Globus pallidus (tissue), 1 donor: ENCODE data around the gene BLCAP.
"Not testable (repeated sequence)": the region's sequence is repeated elsewhere in the genome, so short reads cannot be mapped to it uniquely, and the experiment has no call there.

Source experiments
- DNase-seq: peaks from one replicate; pipeline ENCODE4 v3.0.0-alpha.2; 2015; ENCODE audit warnings: low spot score

The BLCAP gene

GRCh38 chr20:37479925-37480691, 47.6 kb downstream of the BLCAP start:
- DNase-seq, result no peak

- DNase-seq, result no peak
These were observed 48.4 kb downstream of the BLCAP start for GRCh38 chr20:37479266-37479665.

- DNase-seq, result no peak
These were observed 50.6 kb downstream of the BLCAP start for GRCh38 chr20:37477041-37477440.

GRCh38 chr20:37475252-37475651, 52.4 kb downstream of the BLCAP start:
- DNase-seq, result no peak

- no peak for DNase-seq
These were observed 53.3 kb downstream of the BLCAP start for GRCh38 chr20:37474386-37474785.

- no peak for DNase-seq
These were observed 54.3 kb downstream of the BLCAP start for GRCh38 chr20:37473249-37474000.

- DNase-seq, result not testable (repeated sequence)
These were observed 55.2 kb downstream of the BLCAP start for GRCh38 chr20:37472435-37472834.

GRCh38 chr20:37471741-37472235, 55.9 kb downstream of the BLCAP start:
- DNase-seq, result peak; percentile 17

GRCh38 chr20:37470190-37470589, 57.5 kb downstream of the BLCAP start:
- DNase-seq, result not testable (repeated sequence)

- DNase-seq, result no peak
These were observed 58.1 kb downstream of the BLCAP start for GRCh38 chr20:37469531-37469930.

- DNase-seq, result no peak
These were observed 58.8 kb downstream of the BLCAP start for GRCh38 chr20:37468886-37469285.
